HEK293 (cell line): ENCODE results near the gene SMIM41.

Experiments
- BCL6B ChIP-seq: fragments of 450-650 bp; formaldehyde crosslinking; IDR thresholded peaks from 2 replicates; pipeline ENCODE4 v1.5.1; 2017; ENCODE audit warnings: missing biosample characterization, missing genetic modification characterization
- HOXA7 ChIP-seq: sonication (generic); formaldehyde crosslinking; IDR thresholded peaks from 2 replicates; pipeline ENCODE4 v1.8.1; 2022; ENCODE audit warnings: missing genetic modification reagents, borderline replicate concordance
- KLF10 ChIP-seq: fragments of 450-650 bp; IDR thresholded peaks from 2 replicates; pipeline ENCODE4 v1.5.1; 2018; ENCODE audit warnings: missing biosample characterization, mild to moderate bottlenecking, missing genetic modification characterization
- KLF8 ChIP-seq: fragments of 450-650 bp; formaldehyde crosslinking; IDR thresholded peaks from 2 replicates; pipeline ENCODE4 v1.5.1; 2016; ENCODE audit warnings: missing biosample characterization, missing genetic modification characterization
- MYNN ChIP-seq: fragments of 450-650 bp; formaldehyde crosslinking; IDR thresholded peaks from 2 replicates; pipeline ENCODE4 v1.5.1; 2016; ENCODE audit warnings: missing biosample characterization, missing genetic modification characterization, borderline replicate concordance
- TSHZ1 ChIP-seq: fragments of 450-650 bp; formaldehyde crosslinking; IDR thresholded peaks from 2 replicates; pipeline ENCODE4 v1.5.1; 2016; ENCODE audit warnings: missing biosample characterization, missing genetic modification characterization, borderline replicate concordance
- ZBTB1 ChIP-seq: fragments of 450-650 bp; formaldehyde crosslinking; IDR thresholded peaks from 2 replicates; pipeline ENCODE4 v1.5.1; 2016; ENCODE audit warnings: missing biosample characterization, missing genetic modification characterization
- ZFHX2 ChIP-seq: fragments of 450-650 bp; formaldehyde crosslinking; conservative IDR thresholded peaks from 2 replicates; pipeline ENCODE4 v1.5.1; 2016; ENCODE audit warnings: missing biosample characterization, missing genetic modification characterization
- ZFP3 ChIP-seq: fragments of 450-650 bp; formaldehyde crosslinking; IDR thresholded peaks from 2 replicates; pipeline ENCODE4 v1.5.1; 2016; ENCODE audit warnings: low read depth, missing biosample characterization, missing genetic modification characterization
- ZFP41 ChIP-seq: fragments of 450-650 bp; formaldehyde crosslinking; IDR thresholded peaks from 2 replicates; pipeline ENCODE4 v1.5.1; 2016; ENCODE audit warnings: missing biosample characterization, missing genetic modification characterization, borderline replicate concordance
- ZNF138 ChIP-seq: fragments of 450-650 bp; formaldehyde crosslinking; IDR thresholded peaks from 2 replicates; pipeline ENCODE4 v1.5.1; 2016; ENCODE audit warnings: missing biosample characterization, missing genetic modification characterization, borderline replicate concordance
- ZNF223 ChIP-seq: fragments of 450-650 bp; formaldehyde crosslinking; IDR thresholded peaks from 2 replicates; pipeline ENCODE4 v1.5.1; 2016; ENCODE audit warnings: missing biosample characterization, missing genetic modification characterization
- ZNF24 ChIP-seq: fragments of 450-650 bp; formaldehyde crosslinking; IDR thresholded peaks from 2 replicates; pipeline ENCODE4 v1.5.1; 2016; ENCODE audit warnings: missing biosample characterization, missing genetic modification characterization
- ZNF280C ChIP-seq: fragments of 450-650 bp; formaldehyde crosslinking; IDR thresholded peaks from 2 replicates; pipeline ENCODE4 v1.5.1; 2016; ENCODE audit warnings: missing biosample characterization, missing genetic modification characterization
- ZNF292 ChIP-seq: fragments of 450-650 bp; formaldehyde crosslinking; IDR thresholded peaks from 2 replicates; pipeline ENCODE4 v1.5.1; 2016; ENCODE audit warnings: low read depth, missing biosample characterization, missing genetic modification characterization, borderline replicate concordance
- ZNF354C ChIP-seq: fragments of 450-650 bp; formaldehyde crosslinking; IDR thresholded peaks from 2 replicates; pipeline ENCODE4 v1.5.1; 2016; ENCODE audit warnings: missing biosample characterization, missing genetic modification characterization, low read depth, borderline replicate concordance
- ZNF362 ChIP-seq: fragments of 450-650 bp; formaldehyde crosslinking; IDR thresholded peaks from 2 replicates; pipeline ENCODE4 v1.5.1; 2016; ENCODE audit warnings: missing biosample characterization, missing genetic modification characterization
- ZNF366 ChIP-seq: fragments of 450-650 bp; formaldehyde crosslinking; conservative IDR thresholded peaks from 2 replicates; pipeline ENCODE4 v1.5.1; 2016; ENCODE audit warnings: missing biosample characterization, missing genetic modification characterization
- ZNF37A ChIP-seq: fragments of 450-650 bp; IDR thresholded peaks from 2 replicates; pipeline ENCODE4 v1.5.1; 2018; ENCODE audit warnings: missing biosample characterization, missing genetic modification characterization
- ZNF433 ChIP-seq: fragments of 450-650 bp; formaldehyde crosslinking; IDR thresholded peaks from 2 replicates; pipeline ENCODE4 v1.5.1; 2016; ENCODE audit warnings: missing biosample characterization, missing genetic modification characterization, low read depth
- ZNF530 ChIP-seq: fragments of 450-650 bp; formaldehyde crosslinking; IDR thresholded peaks from 2 replicates; pipeline ENCODE4 v1.5.1; 2016; ENCODE audit warnings: low read depth, missing biosample characterization, missing genetic modification characterization
- ZNF596 ChIP-seq: fragments of 450-650 bp; IDR thresholded peaks from 2 replicates; pipeline ENCODE4 v1.5.0; 2018; ENCODE audit warnings: missing biosample characterization, mild to moderate bottlenecking, missing genetic modification characterization, moderate library complexity
- ZNF624 ChIP-seq: fragments of 450-650 bp; formaldehyde crosslinking; IDR thresholded peaks from 2 replicates; pipeline ENCODE4 v1.5.1; 2017; ENCODE audit warnings: missing biosample characterization, missing genetic modification characterization
- ZNF707 ChIP-seq: fragments of 450-650 bp; formaldehyde crosslinking; IDR thresholded peaks from 2 replicates; pipeline ENCODE4 v1.5.1; 2016; ENCODE audit warnings: missing biosample characterization, missing genetic modification characterization
- ZNF768 ChIP-seq: fragments of 450-650 bp; formaldehyde crosslinking; IDR thresholded peaks from 2 replicates; pipeline ENCODE4 v1.5.1; 2018; ENCODE audit warnings: missing biosample characterization, mild to moderate bottlenecking, missing genetic modification characterization
- ZNF830 ChIP-seq: fragments of 450-650 bp; IDR thresholded peaks from 2 replicates; pipeline ENCODE4 v1.5.0; 2018; ENCODE audit warnings: missing biosample characterization, missing genetic modification characterization, low read depth, mild to moderate bottlenecking, moderate library complexity
- ZNF837 ChIP-seq: fragments of 450-650 bp; formaldehyde crosslinking; IDR thresholded peaks from 2 replicates; pipeline ENCODE4 v1.5.1; 2016; ENCODE audit warnings: missing biosample characterization, missing genetic modification characterization
- TF ChIP-seq, protein P1 (sequence below): fragments of 450-650 bp; formaldehyde crosslinking; IDR thresholded peaks from 2 replicates; pipeline ENCODE4 v1.5.1; 2016; ENCODE audit warnings: missing biosample characterization, missing genetic modification characterization
- TF ChIP-seq, protein P2 (sequence below): fragments of 450-650 bp; formaldehyde crosslinking; IDR thresholded peaks from 2 replicates; pipeline ENCODE4 v1.5.1; 2017; ENCODE audit warnings: missing biosample characterization, missing genetic modification characterization

SMIM41 gene

GRCh38 chr12:52032804-52033445, 46.6 kb upstream of the SMIM41 start (continued):
- TF ChIP-seq ZNF280C (tag by site-specific recombination) (no peak), ZFHX2 (tag by site-specific recombination) (no peak), ZFP3 (tag by site-specific recombination) (no peak), ZNF292 (no peak), ZFP41 (no peak), KLF8 (tag by site-specific recombination) (peak; percentile 88), ZNF37A (tag by site-specific recombination) (no peak), MYNN (tag by site-specific recombination) (no peak), ZNF768 (no peak), ZNF223 (tag by site-specific recombination) (no peak), ZNF354C (tag by site-specific recombination) (no peak), ZNF596 (tag by site-specific recombination) (no peak), ZNF138 (tag by site-specific recombination) (no peak), ZBTB1 (tag by site-specific recombination) (no peak), HOXA7 (no peak), ZNF366 (tag by site-specific recombination) (no peak), ZNF24 (no peak), BCL6B (tag by site-specific recombination) (no peak), ZNF707 (tag by site-specific recombination) (no peak), ZNF530 (tag by site-specific recombination) (no peak), ZNF830 (no peak), ZNF362 (tag by site-specific recombination) (no peak), ZNF624 (no peak), ZNF433 (tag by site-specific recombination) (no peak), ZNF837 (tag by site-specific recombination) (no peak), TSHZ1 (tag by site-specific recombination) (0 out of 2 replicates have a peak, but pooled peaks have one; percentile 41), KLF10 (tag by site-specific recombination) (peak; percentile 96)
- TF ChIP-seq, protein P1, sequence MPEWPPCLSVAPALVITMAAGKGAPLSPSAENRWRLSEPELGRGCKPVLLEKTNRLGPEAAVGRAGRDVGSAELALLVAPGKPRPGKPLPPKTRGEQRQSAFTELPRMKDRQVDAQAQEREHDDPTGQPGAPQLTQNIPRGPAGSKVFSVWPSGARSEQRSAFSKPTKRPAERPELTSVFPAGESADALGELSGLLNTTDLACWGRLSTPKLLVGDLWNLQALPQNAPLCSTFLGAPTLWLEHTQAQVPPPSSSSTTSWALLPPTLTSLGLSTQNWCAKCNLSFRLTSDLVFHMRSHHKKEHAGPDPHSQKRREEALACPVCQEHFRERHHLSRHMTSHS (tag by site-specific recombination): no peak
- TF ChIP-seq, protein P2, sequence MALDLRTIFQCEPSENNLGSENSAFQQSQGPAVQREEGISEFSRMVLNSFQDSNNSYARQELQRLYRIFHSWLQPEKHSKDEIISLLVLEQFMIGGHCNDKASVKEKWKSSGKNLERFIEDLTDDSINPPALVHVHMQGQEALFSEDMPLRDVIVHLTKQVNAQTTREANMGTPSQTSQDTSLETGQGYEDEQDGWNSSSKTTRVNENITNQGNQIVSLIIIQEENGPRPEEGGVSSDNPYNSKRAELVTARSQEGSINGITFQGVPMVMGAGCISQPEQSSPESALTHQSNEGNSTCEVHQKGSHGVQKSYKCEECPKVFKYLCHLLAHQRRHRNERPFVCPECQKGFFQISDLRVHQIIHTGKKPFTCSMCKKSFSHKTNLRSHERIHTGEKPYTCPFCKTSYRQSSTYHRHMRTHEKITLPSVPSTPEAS: no peak
